SK-N-SH (cell line): ENCODE data around the gene LACTB. TPM values are rescaled to one million over a fixed set of nuclear protein-coding genes. Genes with fewer than 3 reads are reported as not detected.

Experiments used
- CTCF ChIA-PET: fragments of 300-600, 350-600 bp; formaldehyde crosslinking; extraction: SDS; loops from one replicate; lab custom pipeline; 2021; lab: Yijun Ruan, JAX
- POLR2A ChIA-PET: fragments of 350-600 bp; sonication (Branson Sonifier 250); formaldehyde crosslinking; extraction: SDS; loops from one replicate; lab custom pipeline; 2020; ENCODE audit warnings: antibody characterized with exemption, inconsistent platforms; lab: Yijun Ruan, JAX
- DNase-seq: peaks from one replicate; pipeline ENCODE4 v3.0.0; 2012
- H2AFZ ChIP-seq: fragments of 200-600 bp; sonication (generic); 2 replicates; pipeline ENCODE4 v1.8.1; 2016; ENCODE audit warnings: antibody characterized with exemption, mild to moderate bottlenecking, low read depth
- H3F3A ChIP-seq: fragments of 200-600 bp; sonication (generic); replicated peaks from 2 replicates; pipeline ENCODE3; 2016; ENCODE audit warnings: antibody characterized with exemption, mild to moderate bottlenecking; ENCODE audit not compliant: insufficient read depth
- H3K27ac ChIP-seq, 2 experiments: fragments of 200-500 bp in 1 of 2; fragments of 200-600 bp in 1 of 2; sonication (Bioruptor generic) in 1 of 2; sonication (generic), shearing (Covaris generic) in 1 of 2; 2 replicates each; pipeline versions ENCODE4 v1.5.1 to v1.6.1; 2014 to 2016; ENCODE audit warnings: low read depth in 2 of 2, inconsistent platforms in 1 of 2, low read length in 1 of 2, mild to moderate bottlenecking in 1 of 2, mixed read lengths in 1 of 2
- H3K27me3 ChIP-seq: fragments of 200-600 bp; sonication (generic), shearing (Covaris generic); 2 replicates; pipeline ENCODE4 v1.6.1; 2016; ENCODE audit warnings: mixed run types; ENCODE audit not compliant: insufficient read depth
- H3K36me3 ChIP-seq, 2 experiments: fragments of 200-500 bp in 1 of 2; fragments of 200-600 bp in 1 of 2; sonication (Bioruptor generic) in 1 of 2; sonication (generic) in 1 of 2; replicated peaks in 1 of 2; 2 replicates each; pipeline versions ENCODE3 to v1.5.1; 2014 to 2016; ENCODE audit warnings: low read length in 1 of 2, mild to moderate bottlenecking in 1 of 2; ENCODE audit not compliant: insufficient read depth in 2 of 2, control insufficient read depth in 1 of 2
- H3K4me1 ChIP-seq, 2 experiments: fragments of 200-500 bp in 1 of 2; fragments of 200-600 bp in 1 of 2; sonication (Bioruptor generic) in 1 of 2; sonication (generic), shearing (Covaris generic) in 1 of 2; 2 replicates each; pipeline versions ENCODE4 v1.5.1 to v1.6.1; 2014 to 2016; ENCODE audit warnings: low read depth in 1 of 2, low read length in 1 of 2, mixed run types in 1 of 2; ENCODE audit not compliant: insufficient read depth in 2 of 2, control insufficient read depth in 1 of 2
- H3K4me2 ChIP-seq: fragments of 200-600 bp; sonication (generic), shearing (Covaris generic); 2 replicates; pipeline ENCODE4 v1.6.1; 2017; ENCODE audit warnings: mixed run types
- H3K4me3 ChIP-seq, 2 experiments: fragments of 200-500 bp in 1 of 2; fragments of 200-600 bp in 1 of 2; sonication (Bioruptor generic) in 1 of 2; sonication (generic), shearing (Covaris generic) in 1 of 2; 2 replicates each; pipeline versions ENCODE4 v1.5.1 to v1.8.1; 2014 to 2016; ENCODE audit warnings: low read depth in 2 of 2, inconsistent platforms in 1 of 2, low read length in 1 of 2, mild to moderate bottlenecking in 1 of 2, mixed read lengths in 1 of 2, moderate library complexity in 1 of 2
- H3K79me2 ChIP-seq: fragments of 200-600 bp; sonication (generic); 2 replicates; pipeline ENCODE4 v1.8.1; 2017; ENCODE audit warnings: mild to moderate bottlenecking; ENCODE audit not compliant: insufficient read depth
- H3K9ac ChIP-seq: fragments of 200-600 bp; sonication (generic); 2 replicates; pipeline ENCODE4 v1.6.1; 2017; ENCODE audit warnings: mixed run types
- H3K9me2 ChIP-seq: fragments of 200-600 bp; sonication (generic); 2 replicates; pipeline ENCODE4 v1.6.1; 2017; ENCODE audit warnings: mixed run types
- H3K9me3 ChIP-seq: fragments of 200-600 bp; sonication (generic); 2 replicates; pipeline ENCODE4 v1.6.1; 2017; ENCODE audit warnings: mixed run types, mild to moderate bottlenecking, moderate library complexity
- H4K20me1 ChIP-seq: fragments of 200-600 bp; sonication (generic); 2 replicates; pipeline ENCODE4 v1.6.1; 2017; ENCODE audit warnings: mild to moderate bottlenecking, mixed run types; ENCODE audit not compliant: insufficient read depth
- EP300 ChIP-seq, 2 experiments: IDR thresholded peaks; 2 replicates each; pipeline versions ENCODE4 v1.4.0 to v1.6.1; 2012; ENCODE audit warnings: borderline replicate concordance in 1 of 2, low read depth in 1 of 2, low read length in 1 of 2
- EZH2phosphoT487 ChIP-seq: fragments of 200-600 bp; sonication (generic); IDR thresholded peaks from 2 replicates; pipeline ENCODE4 v1.6.1; 2017; ENCODE audit warnings: low read depth, mixed run types, mild to moderate bottlenecking, antibody characterized with exemption, moderate library complexity, borderline replicate concordance
- FOSL2 ChIP-seq: IDR thresholded peaks from 2 replicates; pipeline ENCODE4 v1.4.0; 2012; ENCODE audit warnings: low read depth, mild to moderate bottlenecking, moderate library complexity, borderline replicate concordance
- GABPA ChIP-seq: IDR thresholded peaks from 2 replicates; pipeline ENCODE4 v1.4.0; 2012; ENCODE audit warnings: low read depth, mild to moderate bottlenecking
- GATA2 ChIP-seq: sonication (generic); formaldehyde crosslinking; IDR thresholded peaks from 2 replicates; pipeline ENCODE4 v1.5.0; 2020; ENCODE audit warnings: mild to moderate bottlenecking, missing genetic modification reagents
- JUND ChIP-seq: IDR thresholded peaks from 2 replicates; pipeline ENCODE4 v1.4.0; 2012
- MEF2A ChIP-seq: IDR thresholded peaks from 2 replicates; pipeline ENCODE4 v1.4.0; 2012; ENCODE audit warnings: low read depth, borderline replicate concordance
- MXI1 ChIP-seq: IDR thresholded peaks from 2 replicates; pipeline ENCODE4 v1.6.1; 2012; ENCODE audit warnings: mild to moderate bottlenecking, low read depth, low read length, improper control_type of control experiment
- NFIC ChIP-seq: IDR thresholded peaks from 2 replicates; pipeline ENCODE4 v1.4.0; 2012; ENCODE audit warnings: borderline replicate concordance
- NRF1 ChIP-seq: IDR thresholded peaks from 2 replicates; pipeline ENCODE4 v1.6.1; 2012; ENCODE audit warnings: low read depth, mild to moderate bottlenecking, low read length
- RAD21 ChIP-seq: IDR thresholded peaks from 2 replicates; pipeline ENCODE4 v1.6.1; 2012; ENCODE audit warnings: mild to moderate bottlenecking, low read length
- RFX5 ChIP-seq: IDR thresholded peaks from 2 replicates; pipeline ENCODE4 v1.6.1; 2012; ENCODE audit warnings: mild to moderate bottlenecking, improper control_type of control experiment, low read length
- RXRA ChIP-seq: IDR thresholded peaks from 2 replicates; pipeline ENCODE4 v1.4.0; 2012; ENCODE audit warnings: low read depth, mild to moderate bottlenecking, borderline replicate concordance
- TAF1 ChIP-seq: IDR thresholded peaks from 2 replicates; pipeline ENCODE4 v1.6.1; 2012; ENCODE audit warnings: low read depth, mild to moderate bottlenecking, low read length, moderate library complexity, borderline replicate concordance
- TCF12 ChIP-seq: IDR thresholded peaks from 2 replicates; pipeline ENCODE4 v1.4.0; 2012
- TEAD4 ChIP-seq: IDR thresholded peaks from 2 replicates; pipeline ENCODE4 v1.4.0; 2012; ENCODE audit warnings: mild to moderate bottlenecking, borderline replicate concordance; ENCODE audit not compliant: insufficient read depth
- USF1 ChIP-seq: IDR thresholded peaks from 2 replicates; pipeline ENCODE4 v1.4.0; 2012; ENCODE audit warnings: low read depth, borderline replicate concordance
- ZBTB33 ChIP-seq: IDR thresholded peaks from 2 replicates; pipeline ENCODE4 v1.4.0; 2012; ENCODE audit warnings: low read depth, borderline replicate concordance
- WGBS: methylation state at CpG from one replicate; pipeline ENCODE4 v1.1.6; 2017; ENCODE audit warnings: low lambda C conversion rate; 5-methylcytosine and 5-hydroxymethylcytosine counted together
- polyA plus RNA-seq, 3 experiments: library from polyadenylated mRNA; depleted of rRNA; stranded (reverse); fragments of >200 nt; gene quantifications; 2 replicates each; pipeline ENCODE4 v1.2.3, GENCODE V29; 2012
- TF ChIP-seq, protein P1 (sequence below): fragments of 150-350 bp; IDR thresholded peaks from 2 replicates; pipeline ENCODE4 v1.6.1; 2016; ENCODE audit warnings: mild to moderate bottlenecking, low read depth, low read length
- TF ChIP-seq, protein P2 (sequence below): fragments of 200-600 bp; sonication (generic); IDR thresholded peaks from 2 replicates; pipeline ENCODE4 v1.6.1; 2017; ENCODE audit warnings: antibody characterized with exemption, mild to moderate bottlenecking, moderate library complexity

LACTB gene
- polyA plus RNA-seq, 1 of the 3 experiments (the other 2 are of a cell fraction) = 23.3 TPM

DNA sequence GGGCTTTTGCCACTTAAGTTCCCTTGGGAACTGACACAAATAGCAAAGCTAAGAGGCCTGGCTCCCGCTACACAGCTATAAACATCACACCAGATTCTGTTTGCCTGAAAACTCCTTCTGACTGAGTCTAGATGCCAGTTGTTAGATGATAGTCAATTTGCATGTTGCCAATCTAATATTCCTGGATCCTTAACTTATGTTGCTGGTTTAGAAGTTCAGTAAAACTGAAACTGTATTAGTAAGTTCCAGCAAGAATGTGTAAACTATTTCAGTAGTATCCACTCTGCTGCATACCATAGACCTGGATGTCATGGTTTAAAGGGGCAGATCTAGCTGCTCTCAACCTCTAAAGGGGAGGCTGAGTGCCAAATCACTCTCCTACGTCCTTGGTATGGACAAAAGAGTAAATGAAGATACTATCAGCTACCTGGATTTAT is 27.1 kb upstream of the LACTB start:
- Histone ChIP-seq H3K9ac (peak overlapping the region; percentile 47), H3K4me2 (peak overlapping the region; percentile 16), H2AFZ (no peak overlapping the region), H3K36me3 (no peaks in the 10 kb centered on the region), H3F3A (peaks cover 53% of the 10 kb centered on the region), H3K4me1 (peaks cover 16 to 17% of the 10 kb centered on the region in 2 experiments; a peak in 3 of 4 replicates), H4K20me1 (no peaks in the 10 kb centered on the region), H3K4me3 (no peak overlapping the region; a peak in 1 of 4 replicates), H3K9me3 (no peaks in the 10 kb centered on the region), H3K9me2 (no peaks in the 10 kb centered on the region), H3K79me2 (no peaks in the 10 kb centered on the region), H3K27ac (peak overlapping the region; percentile 68 to 78), H3K27me3 (no peaks in the 10 kb centered on the region)
- TF ChIP-seq GABPA (no peak), RXRA (no peak), GATA2 (CRISPR knock-in tag) (no peak), TAF1 (no peak), FOSL2 (peak; percentile 32; the same call in 1 of the 2 replicates), MXI1 (no peak), TCF12 (peak; percentile 35; the same call in 1 of the 2 replicates), ZBTB33 (no peak), USF1 (no peak), EP300 (IDR thresholded peaks at IDR 0.05; ENCODE audit: borderline replicate concordance in 1 of 2, low read depth in 1 of 2, low read length in 1 of 2) (no peak), NFIC (peak; percentile 37; the same call in 1 of the 2 replicates), NRF1 (no peak), TEAD4 (no peak), MEF2A (no peak), JUND (no peak), RAD21 (no peak), EZH2phosphoT487 (no peak), RFX5 (no peak)
- TF ChIP-seq, protein P1, sequence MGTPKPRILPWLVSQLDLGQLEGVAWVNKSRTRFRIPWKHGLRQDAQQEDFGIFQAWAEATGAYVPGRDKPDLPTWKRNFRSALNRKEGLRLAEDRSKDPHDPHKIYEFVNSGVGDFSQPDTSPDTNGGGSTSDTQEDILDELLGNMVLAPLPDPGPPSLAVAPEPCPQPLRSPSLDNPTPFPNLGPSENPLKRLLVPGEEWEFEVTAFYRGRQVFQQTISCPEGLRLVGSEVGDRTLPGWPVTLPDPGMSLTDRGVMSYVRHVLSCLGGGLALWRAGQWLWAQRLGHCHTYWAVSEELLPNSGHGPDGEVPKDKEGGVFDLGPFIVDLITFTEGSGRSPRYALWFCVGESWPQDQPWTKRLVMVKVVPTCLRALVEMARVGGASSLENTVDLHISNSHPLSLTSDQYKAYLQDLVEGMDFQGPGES = no peak
- TF ChIP-seq, protein P2, sequence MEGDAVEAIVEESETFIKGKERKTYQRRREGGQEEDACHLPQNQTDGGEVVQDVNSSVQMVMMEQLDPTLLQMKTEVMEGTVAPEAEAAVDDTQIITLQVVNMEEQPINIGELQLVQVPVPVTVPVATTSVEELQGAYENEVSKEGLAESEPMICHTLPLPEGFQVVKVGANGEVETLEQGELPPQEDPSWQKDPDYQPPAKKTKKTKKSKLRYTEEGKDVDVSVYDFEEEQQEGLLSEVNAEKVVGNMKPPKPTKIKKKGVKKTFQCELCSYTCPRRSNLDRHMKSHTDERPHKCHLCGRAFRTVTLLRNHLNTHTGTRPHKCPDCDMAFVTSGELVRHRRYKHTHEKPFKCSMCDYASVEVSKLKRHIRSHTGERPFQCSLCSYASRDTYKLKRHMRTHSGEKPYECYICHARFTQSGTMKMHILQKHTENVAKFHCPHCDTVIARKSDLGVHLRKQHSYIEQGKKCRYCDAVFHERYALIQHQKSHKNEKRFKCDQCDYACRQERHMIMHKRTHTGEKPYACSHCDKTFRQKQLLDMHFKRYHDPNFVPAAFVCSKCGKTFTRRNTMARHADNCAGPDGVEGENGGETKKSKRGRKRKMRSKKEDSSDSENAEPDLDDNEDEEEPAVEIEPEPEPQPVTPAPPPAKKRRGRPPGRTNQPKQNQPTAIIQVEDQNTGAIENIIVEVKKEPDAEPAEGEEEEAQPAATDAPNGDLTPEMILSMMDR = no peak
- WGBS = 58% methylated on average over 2 of the region's 2 CpGs
- ChIA-PET CTCF (interaction anchor here (0.6 to 13.4 kb wide), 37 partner anchors 9 to 615 kb away, joined by 3 to 315 read pairs (median 5); partner anchors contain the start of genes RPS27L and TPM1), POLR2A (no interaction called here)
- DNase-seq = no peak
